Occipital lobe (tissue), 2 donors: Measurements from ENCODE around the gene LCNL1. TPM values are rescaled to one million over a fixed set of nuclear protein-coding genes. Genes with fewer than 3 reads are reported as not detected.
A peak's percentile ranks its signal among the peaks of the same experiment; 100 is the strongest.

Source experiments
- DNase-seq: peaks from one replicate; lab custom pipeline; 2025; lab: John Stamatoyannopoulos, UW
- total RNA-seq: library from RNA; depleted of rRNA; stranded (reverse); fragments of >200 nt; gene quantifications from one replicate; pipeline ENCODE4 v1.2.3, GENCODE V29; 2014

The LCNL1 gene
- total RNA-seq, 1 donor from 2014 or later = 0.16 TPM

DNA sequence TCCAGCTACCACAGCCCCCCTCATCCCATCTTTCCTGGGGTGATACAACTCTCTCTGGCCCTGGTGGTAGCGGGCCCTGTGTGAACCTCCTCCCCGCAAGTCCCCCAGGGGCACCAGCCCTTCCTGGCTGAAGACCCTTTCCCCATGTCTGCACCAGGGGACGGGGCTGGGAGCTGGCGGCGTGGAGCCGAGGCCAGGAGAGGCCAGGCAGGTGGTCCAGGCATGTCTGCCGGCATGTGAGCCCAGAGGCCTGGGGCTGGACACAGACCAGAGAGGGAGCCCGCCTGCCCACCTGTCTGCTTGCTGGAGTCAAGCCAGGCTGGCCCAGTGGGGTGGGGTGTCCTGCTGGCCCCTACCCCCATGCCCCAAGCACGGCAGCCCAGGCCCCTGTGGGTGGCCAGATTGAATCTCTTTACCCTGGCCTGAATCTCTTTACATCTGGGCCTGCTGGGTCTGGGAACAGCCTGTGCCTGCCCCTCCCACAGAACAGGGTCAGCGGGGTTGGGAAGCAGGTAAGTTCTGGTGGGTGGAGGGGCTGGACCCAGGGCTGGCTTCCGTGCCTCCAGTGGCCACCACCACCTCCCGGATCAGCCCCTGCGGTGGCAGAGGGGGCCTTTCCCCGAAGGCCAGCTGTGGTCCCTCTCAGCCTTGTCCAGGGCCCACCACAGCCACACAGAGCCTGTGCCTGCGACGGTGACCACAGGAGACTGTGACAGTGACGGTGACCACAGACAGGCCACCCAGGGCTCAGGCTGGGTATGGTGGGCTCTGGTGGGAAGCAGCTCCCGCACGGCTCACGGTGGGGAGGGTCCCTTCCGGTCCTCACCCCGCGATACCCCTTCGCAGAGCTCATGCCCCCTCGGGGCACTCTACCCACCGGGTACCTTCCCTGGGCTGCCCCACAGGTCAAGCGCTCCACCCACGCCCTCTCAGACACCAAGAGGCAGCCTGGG, 23.6 kb upstream of the LCNL1 start:
- no peak for DNase-seq

GRCh38 chr9:136960212-136960937, 22.4 kb upstream of the LCNL1 start:
- no peak for DNase-seq

DNA sequence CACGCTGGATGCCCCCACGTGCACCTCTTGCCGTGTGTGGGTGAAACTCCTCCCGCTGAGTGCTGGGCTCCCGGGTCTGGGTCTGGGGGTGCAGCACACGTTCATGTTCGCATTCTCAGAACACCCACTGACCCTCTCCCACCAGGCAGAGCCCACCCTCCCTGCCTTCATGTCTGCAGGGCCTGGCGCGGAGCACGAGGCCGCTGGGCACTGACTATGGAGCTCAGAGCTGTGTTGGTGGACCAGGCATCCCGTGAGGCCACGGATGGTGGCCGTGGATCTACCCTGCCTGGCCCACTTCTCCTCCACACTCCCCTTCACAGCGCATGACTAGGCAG, 21.9 kb upstream of the LCNL1 start:
- no peak for DNase-seq

- no peak for DNase-seq
These were observed 21.3 kb upstream of the LCNL1 start for GRCh38 chr9:136961279-136962065.

GRCh38 chr9:136962163-136962562, 20.6 kb upstream of the LCNL1 start:
- DNase-seq = no peak

DNA sequence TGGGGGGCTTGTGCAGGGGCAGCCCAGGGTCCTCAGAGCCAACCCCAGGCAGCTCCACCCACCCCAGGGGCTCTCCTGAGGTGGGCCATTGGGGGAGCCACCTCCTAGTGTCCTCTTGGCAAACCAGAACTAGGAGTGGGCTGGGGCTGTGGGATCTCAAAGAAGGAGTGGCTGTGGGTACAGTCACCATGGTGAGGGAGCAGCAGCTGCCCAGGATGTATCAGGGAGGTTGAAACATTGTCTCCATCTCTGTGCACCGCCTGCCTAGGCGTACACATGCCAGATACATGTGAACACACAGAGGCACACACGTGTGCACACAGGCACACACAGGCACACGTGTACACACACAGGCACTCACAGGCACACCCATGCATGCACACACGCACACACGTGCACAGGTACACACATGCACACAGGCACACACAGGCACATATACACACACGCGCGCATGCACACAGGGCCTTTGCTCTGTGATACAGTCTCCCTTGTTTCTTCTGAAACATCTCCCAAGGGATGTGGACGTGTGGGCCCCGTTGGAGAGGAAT, 20.0 kb upstream of the LCNL1 start:
- no peak for DNase-seq

DNA sequence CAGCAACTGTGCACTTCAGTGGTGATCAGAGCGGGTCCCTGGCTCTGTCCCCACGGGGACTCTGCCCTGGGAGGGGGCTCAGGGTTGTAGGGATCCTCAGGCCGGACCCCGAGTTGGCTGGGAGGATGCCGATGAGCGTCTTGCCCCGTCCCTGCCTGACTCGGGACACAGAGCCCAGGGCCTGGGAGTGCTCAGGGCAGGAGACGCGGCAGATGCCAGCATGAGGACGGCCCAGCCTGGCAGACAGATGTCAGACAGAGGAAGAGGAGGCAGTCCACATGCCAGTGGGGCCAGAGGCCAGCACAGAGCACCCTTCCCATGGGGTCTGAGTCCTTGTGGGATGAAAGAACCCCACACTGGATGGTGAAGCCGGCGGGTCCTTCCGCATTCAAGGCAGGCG, 19.5 kb upstream of the LCNL1 start:
- no peak for DNase-seq

GRCh38 chr9:136963751-136964150, 19.0 kb upstream of the LCNL1 start:
- DNase-seq = no peak

DNA sequence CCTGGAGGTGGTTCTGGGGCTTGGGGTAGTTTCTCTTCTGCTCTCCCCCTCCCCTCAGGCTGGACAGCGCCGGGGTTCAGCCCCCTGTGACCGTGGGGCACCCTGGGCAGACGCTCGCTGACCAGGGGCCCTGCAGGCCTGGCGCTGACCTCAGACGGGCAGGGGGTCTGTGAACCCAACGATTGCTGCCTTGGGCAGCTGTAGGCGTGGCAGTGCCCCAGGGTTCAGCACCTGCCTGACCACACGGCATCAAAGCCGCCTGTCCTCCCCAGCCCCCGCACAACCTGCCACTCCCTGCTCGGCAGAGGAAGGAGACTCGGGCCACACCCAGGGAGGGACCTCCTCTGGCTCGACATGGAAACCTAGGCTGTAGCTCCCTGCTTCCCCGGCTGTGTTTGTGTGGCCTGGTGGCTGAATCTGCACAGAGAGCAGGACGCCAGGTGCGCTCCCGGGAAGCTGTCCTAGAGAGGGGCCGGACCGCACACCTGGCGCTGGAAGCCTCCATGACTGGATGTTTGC, 18.6 kb upstream of the LCNL1 start:
- DNase-seq = no peak

DNA sequence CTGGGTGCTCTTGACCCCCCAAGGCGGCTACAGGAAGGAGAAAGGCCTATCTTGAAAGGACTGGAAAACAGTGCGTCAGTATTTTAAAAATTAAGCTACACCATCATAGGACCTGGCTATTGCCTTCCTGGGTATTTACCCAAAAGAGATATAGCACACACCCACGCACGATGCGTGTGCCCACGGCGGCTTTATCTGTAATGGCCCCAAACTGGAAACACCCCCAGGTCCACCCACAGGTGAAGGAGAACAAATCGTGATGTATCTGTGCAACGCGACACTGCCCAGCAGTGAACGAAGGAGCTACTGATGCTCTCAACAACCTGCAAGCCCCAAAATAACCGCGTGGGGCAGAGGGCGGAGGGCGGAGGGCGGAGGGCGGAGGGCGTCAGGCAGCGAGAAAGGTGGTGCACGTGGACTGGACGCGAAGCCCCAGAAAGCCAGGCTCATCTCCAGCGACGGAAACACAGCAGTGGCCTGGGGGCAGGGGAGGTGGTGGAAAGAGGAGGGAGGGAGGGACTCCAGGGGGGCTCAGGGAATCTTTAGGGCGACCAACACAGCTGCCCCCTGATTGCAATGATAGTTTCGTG, 17.9 kb upstream of the LCNL1 start:
- DNase-seq = no peak

DNA sequence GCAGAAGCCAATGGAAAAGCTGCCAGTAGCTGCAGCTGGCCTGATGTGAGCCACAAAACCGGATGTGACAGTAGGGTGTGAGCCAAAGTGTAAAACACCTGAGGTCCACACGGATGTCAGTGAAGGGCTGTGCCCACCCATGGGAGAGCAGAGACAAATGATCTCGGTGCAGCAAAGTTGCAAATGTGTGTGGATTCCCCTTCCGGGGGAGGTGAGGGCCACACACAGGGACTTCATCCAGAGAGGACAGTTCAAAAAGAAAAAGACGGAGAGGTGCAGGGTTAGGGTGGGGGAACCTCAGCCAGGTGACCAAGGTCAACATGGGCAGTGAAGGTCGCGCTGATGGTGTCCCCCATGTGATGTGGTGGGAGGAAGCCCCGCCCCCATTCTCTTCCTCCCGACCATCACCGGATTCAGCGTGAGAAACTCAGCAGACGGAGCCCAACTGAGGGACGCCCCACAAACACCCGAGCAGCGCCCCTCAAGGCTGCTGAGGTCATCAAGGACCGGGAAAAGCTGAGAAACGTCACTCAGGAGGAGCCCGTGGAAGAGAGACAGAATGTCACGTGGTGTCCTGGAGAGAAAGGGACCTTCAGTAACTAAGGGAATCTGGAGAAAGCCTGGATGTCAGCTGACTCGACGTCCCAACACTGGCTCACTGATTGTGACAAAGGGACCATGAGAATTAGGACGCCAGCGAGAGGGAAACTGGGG, 16.9 kb upstream of the LCNL1 start:
- peak; percentile 27 for DNase-seq

GRCh38 chr9:136968333-136969127, 14.3 kb upstream of the LCNL1 start:
- DNase-seq = no peak

GRCh38 chr9:136969150-136969549, 13.6 kb upstream of the LCNL1 start:
- no peak for DNase-seq

DNA sequence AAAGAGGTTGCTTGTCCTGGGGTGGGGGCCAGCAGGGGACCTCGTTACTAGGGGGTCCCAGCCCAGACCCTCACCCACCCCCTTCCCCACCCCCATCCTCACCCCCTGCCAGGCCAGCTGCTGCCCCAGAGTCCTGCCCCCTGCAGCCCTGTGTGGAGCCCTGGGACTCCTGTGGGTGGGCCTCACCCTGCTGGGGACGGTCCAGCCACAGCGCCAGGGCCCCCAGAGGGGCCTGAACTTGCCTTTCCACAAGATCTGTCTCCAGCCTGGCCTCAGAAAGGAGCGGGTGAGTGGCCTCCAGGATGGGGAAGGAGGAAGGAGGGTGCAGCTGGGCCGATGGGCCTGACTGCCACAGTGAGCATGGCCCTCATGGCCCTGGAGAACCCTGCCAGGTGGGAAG, 13.0 kb upstream of the LCNL1 start:
- no peak for DNase-seq

DNA sequence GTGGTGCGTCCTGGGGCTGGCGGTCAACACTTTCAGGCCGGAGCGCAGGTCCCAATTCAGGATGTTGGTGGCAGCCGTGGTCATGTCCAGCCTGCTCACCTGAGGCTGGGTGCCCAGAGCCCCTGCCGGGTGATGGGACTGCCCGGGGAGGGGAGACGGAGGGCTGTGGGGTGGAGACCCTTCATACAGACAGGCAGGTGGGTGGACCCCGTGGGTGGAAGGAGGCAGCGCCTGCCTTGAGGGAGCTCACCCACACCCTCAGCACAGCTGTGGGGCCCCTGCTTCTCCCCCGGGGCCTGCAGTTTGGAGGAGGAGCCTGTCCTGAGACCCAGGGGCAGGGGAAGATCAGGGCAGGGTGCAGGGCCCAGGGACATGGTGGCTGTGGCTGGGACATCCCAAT, 12.4 kb upstream of the LCNL1 start:
- DNase-seq = no peak

GRCh38 chr9:136971746-136972145, 11.0 kb upstream of the LCNL1 start:
- no peak for DNase-seq

GRCh38 chr9:136972335-136972734, 10.5 kb upstream of the LCNL1 start:
- no peak for DNase-seq

GRCh38 chr9:136972743-136973142, 10.1 kb upstream of the LCNL1 start:
- no peak for DNase-seq
